GM10248 (cell line): ENCODE results near the gene AKR1C2.
"Not testable (repeated sequence)": the region's sequence is repeated elsewhere in the genome, so short reads cannot be mapped to it uniquely, and the experiment has no call there.

Experiments
- CTCF ChIA-PET: fragments of 300-600 bp; sonication (Branson Sonifier 250); formaldehyde crosslinking; extraction: SDS; loops from one replicate; lab custom pipeline; 2021; ENCODE audit warnings: antibody characterized with exemption; lab: Yijun Ruan, JAX
- POLR2A ChIA-PET: fragments of 350-650 bp; sonication (Branson Sonifier 250); formaldehyde crosslinking; extraction: SDS; loops from one replicate; lab custom pipeline; 2020; ENCODE audit warnings: antibody characterized with exemption; lab: Yijun Ruan, JAX
- DNase-seq: peaks from one replicate; pipeline ENCODE4 v3.0.0; 2012; ENCODE audit errors: extremely low spot score
- CTCF ChIP-seq: IDR thresholded peaks from 2 replicates; pipeline ENCODE4 v1.5.1; 2012; ENCODE audit warnings: mild to moderate bottlenecking, low read depth; ENCODE audit errors: extremely low read depth, missing control alignments, control extremely low read depth

The AKR1C2 gene

GRCh38 chr10:5018134-5018533, 14.5 kb upstream of the AKR1C2 start:
- no peak for DNase-seq
- no peak for TF ChIP-seq CTCF
- ChIA-PET CTCF (no interaction called here), POLR2A (no interaction called here)

DNA sequence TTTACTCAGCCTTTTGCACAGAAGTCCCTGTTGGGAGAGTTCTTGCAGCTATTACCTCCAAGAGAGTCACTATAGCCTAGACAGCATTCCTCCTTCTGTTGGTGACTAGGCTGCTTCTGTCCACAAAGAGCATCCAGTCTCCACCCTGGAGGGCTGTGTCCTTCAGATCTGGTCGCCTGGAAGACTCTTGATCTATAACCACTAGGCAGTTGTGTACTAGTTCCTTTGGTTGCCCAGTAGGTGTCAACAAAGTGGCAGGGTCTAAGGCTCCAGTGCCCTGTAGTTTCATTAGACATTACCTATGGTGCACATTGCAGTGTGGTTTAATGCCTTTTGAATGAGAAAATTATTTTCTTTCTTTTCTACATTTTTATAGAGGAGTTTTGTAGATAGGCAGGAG, 11.3 kb upstream of the AKR1C2 start:
- ChIA-PET POLR2A (no interaction called here), CTCF (no interaction called here)
- no peak for DNase-seq
- no peak for TF ChIP-seq CTCF

DNA sequence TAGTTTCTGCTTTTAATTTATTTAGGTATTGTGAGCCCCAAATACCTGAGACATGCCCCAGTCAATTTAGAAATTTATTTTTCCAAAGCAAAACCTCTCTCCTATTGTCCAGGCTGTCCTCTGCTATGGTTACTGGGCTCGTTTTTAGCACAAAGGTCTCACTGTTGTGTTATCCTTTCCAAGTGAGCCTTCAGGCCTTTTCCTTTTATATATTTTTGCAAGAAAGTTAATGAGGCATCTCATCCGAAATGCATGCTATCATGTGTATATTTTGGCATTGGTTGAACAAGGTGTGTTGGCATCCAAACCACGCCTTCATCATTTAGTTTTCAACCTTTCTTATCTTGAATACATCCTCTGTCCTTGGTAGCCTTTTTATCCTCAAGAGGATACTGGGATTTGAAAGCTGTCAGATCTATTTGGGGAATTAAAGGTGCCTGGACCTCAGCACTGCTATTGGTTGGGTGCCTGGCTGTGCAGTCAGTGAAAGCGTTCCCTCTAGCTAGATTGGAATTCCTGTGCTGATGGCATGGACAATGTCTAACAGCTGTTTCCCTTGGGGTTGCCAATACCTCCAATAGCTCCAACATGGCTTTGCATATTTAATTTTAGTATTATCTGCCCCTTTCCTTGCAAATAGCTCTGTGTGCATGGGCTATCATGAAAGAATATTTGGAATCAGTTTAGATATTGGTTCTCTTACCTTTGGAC, 10.7 kb upstream of the AKR1C2 start:
- CTCF ChIA-PET, DNase-seq, POLR2A ChIA-PET: not testable (repeated sequence)

DNA sequence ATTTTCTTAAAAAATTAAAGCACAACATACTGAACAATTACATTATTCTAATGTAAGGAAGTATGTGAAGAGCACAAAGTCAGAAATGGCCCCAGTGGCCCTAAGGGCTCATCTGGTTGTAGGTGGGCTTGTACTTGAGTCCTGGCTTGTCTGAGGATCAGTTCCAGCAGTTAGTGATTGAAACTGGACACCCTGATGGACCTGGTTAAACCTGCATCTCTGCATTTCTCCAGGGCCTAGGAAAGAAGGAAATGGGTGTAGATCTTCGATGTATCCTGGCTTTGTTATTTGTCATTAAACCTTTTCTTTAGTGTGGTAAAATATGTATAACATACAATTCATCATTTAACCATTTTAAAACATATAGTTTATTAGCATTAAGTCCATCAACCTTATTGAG, 9.7 kb upstream of the AKR1C2 start:
- ChIA-PET CTCF (no interaction called here), POLR2A (no interaction called here)
- TF ChIP-seq CTCF: no peak
- DNase-seq: no peak

DNA sequence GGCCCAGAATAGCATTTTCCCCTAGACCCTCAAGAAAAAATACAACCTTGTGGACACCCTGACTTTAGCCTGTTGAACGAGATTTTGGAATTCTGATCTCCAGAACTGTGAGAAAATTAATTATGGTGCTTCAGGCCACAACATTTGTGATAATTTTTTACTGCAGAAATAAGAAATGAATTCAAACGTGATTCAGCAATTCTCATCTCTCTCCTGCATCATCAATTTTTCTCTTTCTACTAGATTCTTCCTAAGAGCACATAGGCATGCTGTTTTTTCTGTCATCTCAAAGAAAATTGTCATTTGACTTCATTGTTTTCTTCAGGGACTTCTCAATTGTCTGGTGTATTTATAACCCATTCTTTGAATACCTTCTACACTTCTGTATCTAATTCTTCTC, 8.9 kb upstream of the AKR1C2 start:
- no peak for DNase-seq
- POLR2A ChIA-PET: no interaction called here
- no peak for TF ChIP-seq CTCF
- CTCF ChIA-PET: no interaction called here

- DNase-seq, POLR2A ChIA-PET: not testable (repeated sequence)
- CTCF ChIA-PET: interaction anchor here (1.0 kb wide), 1 partner anchor 13 kb away, joined by 3 read pairs; no protein-coding TSS in a partner anchor
Observed at GRCh38 chr10:5011392-5011791, 7.7 kb upstream of the AKR1C2 start.

DNA sequence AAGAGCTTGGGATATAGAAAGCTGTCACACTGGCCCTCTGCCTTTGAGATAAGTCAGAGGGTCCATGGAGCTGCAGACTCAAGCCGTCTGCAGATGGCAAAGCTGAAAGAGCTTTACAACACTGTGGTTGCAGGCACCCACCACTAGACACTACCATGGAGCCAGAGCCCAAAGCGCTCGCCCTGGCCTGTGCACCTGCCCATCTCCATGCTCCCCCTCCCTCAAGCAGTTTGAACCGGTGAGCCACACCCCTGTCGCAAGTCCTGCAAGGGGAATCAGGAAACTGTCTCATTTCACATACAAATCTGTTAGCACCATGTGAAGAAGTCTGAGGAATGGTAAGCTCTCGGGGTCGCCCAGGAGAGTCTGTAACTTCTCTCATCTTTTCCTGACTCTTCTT, 6.4 kb upstream of the AKR1C2 start:
- CTCF ChIA-PET, POLR2A ChIA-PET: not testable (repeated sequence)

GRCh38 chr10:5008857-5009548, 5.3 kb upstream of the AKR1C2 start:
- POLR2A ChIA-PET, CTCF ChIA-PET, DNase-seq: not testable (repeated sequence)

More for the DNA sequence above, 6.4 kb upstream of the AKR1C2 start:
- not testable (repeated sequence) for DNase-seq

- DNase-seq, POLR2A ChIA-PET, CTCF ChIA-PET: not testable (repeated sequence)
Observed at GRCh38 chr10:5004501-5004900, 844 bp upstream of the AKR1C2 start.

- POLR2A ChIA-PET, CTCF ChIA-PET, DNase-seq: not testable (repeated sequence)
Observed at GRCh38 chr10:5004030-5004385, 351 bp upstream of the AKR1C2 start.
